Activated B cell treated with CpG ODN at 0.5 μM for 24 hours (primary cell): Measurements from ENCODE around the gene AKAP11. TPM values are rescaled to one million over a fixed set of nuclear protein-coding genes. Genes with fewer than 3 reads are reported as not detected.

ENCODE experiments used
- ATAC-seq: fragments of 200-7000 bp; cut with Tn5 transposase; one replicate; pipeline ENCODE4 v1.10.0; 2021; ENCODE audit warnings: low read depth, mild to moderate bottlenecking, moderate library complexity
- CTCF ChIA-PET: fragments of 350-600 bp; sonication (Branson Sonifier 250); formaldehyde crosslinking; loops from one replicate; lab custom pipeline; 2021; ENCODE audit warnings: antibody characterized with exemption; lab: Charles Lee
- POLR2A ChIA-PET: fragments of 350-600 bp; sonication (Branson Sonifier 250); formaldehyde crosslinking; loops from one replicate; lab custom pipeline; 2021; ENCODE audit warnings: antibody characterized with exemption; lab: Charles Lee
- DNase-seq: peaks from one replicate; pipeline ENCODE4 v3.0.0; 2022
- H3K27ac Mint-ChIP-seq: one replicate; pipeline ENCODE4 v1.8.0; 2020; ENCODE audit warnings: mixed read lengths
- H3K27me3 Mint-ChIP-seq: one replicate; pipeline ENCODE4 v1.8.0; 2021; ENCODE audit warnings: mixed read lengths
- H3K36me3 Mint-ChIP-seq: one replicate; pipeline ENCODE4 v1.8.0; 2021; ENCODE audit warnings: low read depth, mixed read lengths
- H3K4me1 Mint-ChIP-seq: one replicate; pipeline ENCODE4 v1.8.0; 2021; ENCODE audit warnings: mixed read lengths
- H3K4me3 Mint-ChIP-seq: one replicate; pipeline ENCODE4 v1.8.0; 2020; ENCODE audit warnings: mild to moderate bottlenecking, mixed read lengths
- H3K9me3 Mint-ChIP-seq: one replicate; pipeline ENCODE4 v1.8.0; 2020; ENCODE audit warnings: mixed read lengths
- intact Hi-C: fragments of 100-400 bp; cut with micrococcal nuclease; formaldehyde crosslinking; loops from one replicate; pipeline ENCODE4 v1.15.1; 2024
- total RNA-seq: library from RNA; stranded (reverse); gene quantifications from 2 replicates; pipeline ENCODE4 v1.2.3, GENCODE V29; 2022
- TF ChIP-seq, protein P1 (sequence below): fragments of 200-600 bp; IDR thresholded peaks from one replicate; pipeline ENCODE4 v1.8.0; 2022; ENCODE audit warnings: antibody characterized with exemption, mild to moderate bottlenecking

The AKAP11 gene
- total RNA-seq, 1 donor from 2014 or later = 42.8 TPM

DNA sequence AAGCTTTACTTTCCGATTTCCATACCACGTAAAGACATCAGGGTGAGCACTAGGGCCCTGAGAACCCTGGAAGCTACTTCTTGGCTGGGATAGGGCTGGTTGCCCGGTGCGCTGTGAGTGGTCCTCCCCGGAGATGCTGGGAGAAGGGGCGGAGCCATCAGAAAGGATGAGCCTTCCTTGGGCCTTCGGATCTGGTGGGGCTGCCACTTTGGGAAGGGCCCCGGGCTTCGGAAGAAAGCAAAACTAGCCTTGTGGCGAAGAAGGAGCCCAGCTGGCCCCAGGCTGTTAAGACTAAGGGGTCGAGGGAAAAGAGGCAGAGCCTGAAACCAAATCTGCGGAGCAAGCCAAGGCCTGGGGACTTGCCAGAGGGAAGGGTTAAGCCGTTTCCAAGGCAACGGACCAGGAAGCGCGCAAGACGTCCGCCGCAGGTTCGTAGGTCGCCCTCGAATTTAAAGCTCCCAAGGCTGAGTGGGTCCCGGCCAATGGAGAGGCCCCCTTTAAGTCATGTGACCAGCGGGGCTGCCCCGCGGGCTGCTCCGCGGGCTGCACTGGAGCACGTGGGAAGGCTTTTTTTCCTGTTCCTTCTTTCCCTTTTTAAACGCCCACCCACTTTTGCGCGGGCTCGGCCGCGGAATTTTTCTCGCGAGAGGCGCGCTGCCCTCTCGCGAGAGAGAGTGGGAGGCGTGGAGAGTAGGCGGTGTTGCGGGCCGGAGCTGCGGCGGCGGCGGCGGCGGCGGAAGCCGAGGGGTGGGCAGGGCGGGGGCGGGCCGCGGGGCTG, 426 bp upstream of the AKAP11 start:
- ATAC-seq (peak; percentile 83), DNase-seq (peak; percentile 85)
- Mint-ChIP-seq H3K9me3 (peaks cover 2% of the 10 kb centered on the region), H3K27me3 (no peaks in the 10 kb centered on the region), H3K4me1 (peaks cover 54% of the 10 kb centered on the region), H3K36me3 (peaks cover 11% of the 10 kb centered on the region), H3K27ac (peak overlapping the region; percentile 97), H3K4me3 (peak overlapping the region; percentile 97)
- TF ChIP-seq, protein P1, sequence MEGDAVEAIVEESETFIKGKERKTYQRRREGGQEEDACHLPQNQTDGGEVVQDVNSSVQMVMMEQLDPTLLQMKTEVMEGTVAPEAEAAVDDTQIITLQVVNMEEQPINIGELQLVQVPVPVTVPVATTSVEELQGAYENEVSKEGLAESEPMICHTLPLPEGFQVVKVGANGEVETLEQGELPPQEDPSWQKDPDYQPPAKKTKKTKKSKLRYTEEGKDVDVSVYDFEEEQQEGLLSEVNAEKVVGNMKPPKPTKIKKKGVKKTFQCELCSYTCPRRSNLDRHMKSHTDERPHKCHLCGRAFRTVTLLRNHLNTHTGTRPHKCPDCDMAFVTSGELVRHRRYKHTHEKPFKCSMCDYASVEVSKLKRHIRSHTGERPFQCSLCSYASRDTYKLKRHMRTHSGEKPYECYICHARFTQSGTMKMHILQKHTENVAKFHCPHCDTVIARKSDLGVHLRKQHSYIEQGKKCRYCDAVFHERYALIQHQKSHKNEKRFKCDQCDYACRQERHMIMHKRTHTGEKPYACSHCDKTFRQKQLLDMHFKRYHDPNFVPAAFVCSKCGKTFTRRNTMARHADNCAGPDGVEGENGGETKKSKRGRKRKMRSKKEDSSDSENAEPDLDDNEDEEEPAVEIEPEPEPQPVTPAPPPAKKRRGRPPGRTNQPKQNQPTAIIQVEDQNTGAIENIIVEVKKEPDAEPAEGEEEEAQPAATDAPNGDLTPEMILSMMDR = no peak
- ChIA-PET CTCF (no interaction called here), POLR2A (interaction anchor here (0.5 to 2.6 kb wide), 17 partner anchors 8 to 1608 kb away, joined by 3 to 47 read pairs (median 3); partner anchors contain the start of genes CCDC122, EPSTI1, KBTBD7 and LACC1)
- intact Hi-C loops = loop anchor here (1.0 to 10.0 kb wide), 16 partner anchors 106 to 2003 kb away; partner anchors contain the start of genes CCDC122, ELF1, KBTBD6 and LACC1

DNA sequence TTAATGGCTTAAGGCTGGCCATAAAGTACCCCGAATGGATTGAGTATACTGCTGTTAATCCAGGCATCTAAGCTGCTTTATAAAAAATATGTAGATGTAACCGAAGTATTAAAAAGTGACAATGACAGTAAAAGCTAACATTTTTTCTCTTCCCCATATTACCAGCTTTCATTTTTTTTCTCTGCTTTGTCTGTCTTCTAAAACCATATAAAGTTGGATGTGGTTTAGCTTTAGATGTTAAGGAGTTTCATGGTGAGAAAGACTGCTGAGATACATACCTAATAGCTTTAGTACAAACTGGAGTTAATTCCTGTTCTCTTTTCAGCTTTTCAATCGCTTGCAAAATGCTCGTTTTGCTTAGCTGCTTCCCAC, 838 bp downstream of the AKAP11 start:
- CTCF ChIA-PET = interaction anchor here (0.6 kb wide), 1 partner anchor 1532 kb away, joined by 3 read pairs; no protein-coding TSS in a partner anchor
- ATAC-seq = no peak
- Mint-ChIP-seq H3K36me3 (peaks cover 14% of the 10 kb centered on the region), H3K27me3 (no peaks in the 10 kb centered on the region), H3K4me1 (peaks cover 58% of the 10 kb centered on the region), H3K9me3 (peaks cover 5% of the 10 kb centered on the region), H3K4me3 (peak overlapping the region; percentile 97), H3K27ac (peak overlapping the region; percentile 97)
- TF ChIP-seq, protein P1 = no peak
- DNase-seq = no peak
- intact Hi-C loops = loop anchor here (1.0 to 10.0 kb wide), 11 partner anchors 355 to 2002 kb away; partner anchors contain the start of genes CCDC122, ELF1, LACC1 and NAA16
- POLR2A ChIA-PET = interaction anchor here (0.7 to 2.6 kb wide), 8 partner anchors 46 to 1254 kb away, joined by 3 to 47 read pairs (median 4); partner anchors contain the start of genes ELF1 and EPSTI1

DNA sequence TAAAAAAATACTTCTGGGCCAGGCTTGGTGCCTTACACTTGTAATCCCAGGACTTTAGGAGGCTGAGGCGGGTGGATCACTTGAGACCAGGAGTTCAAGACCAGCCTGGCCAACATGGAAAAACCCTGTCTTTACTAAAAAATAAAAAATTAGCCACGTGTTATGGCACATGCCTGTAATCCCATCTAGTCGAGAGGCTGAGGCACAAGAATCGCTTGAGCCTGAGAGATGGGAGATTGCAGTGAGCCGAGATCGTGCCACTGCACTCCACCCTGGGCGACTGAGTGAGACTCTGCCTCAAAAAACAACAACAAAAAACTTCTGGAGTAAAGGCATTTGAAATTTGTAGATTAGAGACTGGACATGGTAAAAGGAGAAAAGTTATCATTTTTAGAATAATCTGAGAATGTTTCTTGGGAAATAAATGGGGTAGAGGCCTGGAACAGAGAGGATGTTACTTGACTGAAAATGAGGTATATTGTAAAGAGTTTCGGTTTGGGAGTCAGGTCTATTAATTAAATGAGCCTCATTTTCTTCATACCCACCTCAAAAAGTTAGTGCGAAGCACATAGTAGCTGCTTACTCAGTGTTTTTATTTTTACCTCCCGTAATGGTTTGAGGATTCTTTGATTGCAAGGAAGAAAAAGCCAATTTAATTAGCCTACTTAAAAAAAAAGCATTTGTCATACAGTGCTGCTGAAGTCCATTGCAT, 2.6 kb downstream of the AKAP11 start:
- Mint-ChIP-seq H3K27ac (peak overlapping the region; percentile 94), H3K4me1 (peaks cover 58% of the 10 kb centered on the region), H3K9me3 (peaks cover 5% of the 10 kb centered on the region), H3K4me3 (peak overlapping the region; percentile 64), H3K36me3 (peaks cover 14% of the 10 kb centered on the region), H3K27me3 (no peaks in the 10 kb centered on the region)
- TF ChIP-seq, protein P1 = no peak
- ATAC-seq (no peak), DNase-seq (no peak)
- CTCF ChIA-PET = no interaction called here
- intact Hi-C loops = loop anchor here (1.0 to 10.0 kb wide), 10 partner anchors 38 to 2000 kb away; partner anchors contain the start of genes CCDC122, ELF1, LACC1 and NAA16
- POLR2A ChIA-PET = interaction anchor here (1.0 to 1.5 kb wide), 5 partner anchors 14 to 1296 kb away, joined by 3 to 5 read pairs (median 3); partner anchors contain the start of gene EPSTI1

DNA sequence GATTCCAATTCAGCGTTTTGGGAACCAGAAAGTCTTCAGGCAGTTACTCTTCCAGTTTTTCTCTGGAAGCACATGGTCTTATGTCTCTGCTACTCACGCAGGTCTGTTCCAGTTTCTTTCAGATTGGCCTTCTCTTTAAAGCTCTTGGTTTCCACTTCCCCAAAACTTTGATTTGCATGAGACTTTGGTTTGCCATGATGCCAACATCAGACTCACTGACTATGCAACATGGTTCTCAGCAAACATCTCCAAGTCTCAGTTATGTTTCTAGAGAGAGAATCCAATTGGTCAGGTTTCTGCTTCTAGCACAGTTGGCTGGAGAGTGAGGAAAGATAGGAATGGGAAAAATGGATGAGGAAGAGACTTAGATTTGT, 3.1 kb downstream of the AKAP11 start:
- Mint-ChIP-seq H3K27me3 (no peaks in the 10 kb centered on the region), H3K9me3 (peaks cover 5% of the 10 kb centered on the region), H3K4me3 (peak overlapping the region; percentile 64), H3K4me1 (peaks cover 58% of the 10 kb centered on the region), H3K27ac (peak overlapping the region; percentile 94), H3K36me3 (peaks cover 14% of the 10 kb centered on the region)
- DNase-seq (no peak), ATAC-seq (peak; percentile 22)
- CTCF ChIA-PET = no interaction called here
- TF ChIP-seq, protein P1 = no peak
- intact Hi-C loops = loop anchor here (1.0 to 10.0 kb wide), 5 partner anchors 37 to 2000 kb away; partner anchors contain the start of gene ELF1
- POLR2A ChIA-PET = interaction anchor here (1.0 to 1.5 kb wide), 5 partner anchors 14 to 1296 kb away, joined by 3 to 5 read pairs (median 3); partner anchors contain the start of gene EPSTI1
